HFF-Myc (cell line): ENCODE measurements around the gene SAMD14.

Experiments used
- DNase-seq: peaks from one replicate; pipeline ENCODE4 v3.0.0-alpha.2; 2011; ENCODE audit warnings: low read depth; ENCODE audit errors: extremely low read depth
- H3K4me3 ChIP-seq: replicated peaks from 2 replicates; pipeline ENCODE4 v1.5.1; 2011; ENCODE audit warnings: low read depth, mild to moderate bottlenecking, control low read depth, low read length
- CTCF ChIP-seq: IDR thresholded peaks from 2 replicates; pipeline ENCODE4 v1.5.1; 2012; ENCODE audit warnings: mild to moderate bottlenecking, low read depth, low read length, control low read depth; ENCODE audit errors: missing control alignments

The SAMD14 gene

GRCh38 chr17:50080096-50080480 is 49.9 kb downstream of the SAMD14 start:
- no peak for TF ChIP-seq CTCF
- H3K4me3 ChIP-seq, result no peak overlapping the region
- DNase-seq, result no peak

- no peak for DNase-seq
- no peak overlapping the region for H3K4me3 ChIP-seq
- TF ChIP-seq CTCF, result peak; percentile 63
Observed at GRCh38 chr17:50079334-50080095, 50.4 kb downstream of the SAMD14 start.

- no peak for DNase-seq
- no peak overlapping the region for H3K4me3 ChIP-seq
- TF ChIP-seq CTCF, result no peak
Observed at GRCh38 chr17:50078430-50078829, 51.5 kb downstream of the SAMD14 start.

GRCh38 chr17:50076591-50077235 is 53.2 kb downstream of the SAMD14 start:
- H3K4me3 ChIP-seq, result no peak overlapping the region
- DNase-seq, result no peak
- no peak for TF ChIP-seq CTCF

- H3K4me3 ChIP-seq, result no peak overlapping the region
- DNase-seq, result no peak
- no peak for TF ChIP-seq CTCF
Observed at GRCh38 chr17:50076221-50076590, 53.8 kb downstream of the SAMD14 start.

- H3K4me3 ChIP-seq, result no peak overlapping the region
- TF ChIP-seq CTCF, result no peak
- DNase-seq, result no peak
Observed at GRCh38 chr17:50075446-50076032, 54.4 kb downstream of the SAMD14 start.
